ENCODE results near the gene PDE1A.

DNA sequence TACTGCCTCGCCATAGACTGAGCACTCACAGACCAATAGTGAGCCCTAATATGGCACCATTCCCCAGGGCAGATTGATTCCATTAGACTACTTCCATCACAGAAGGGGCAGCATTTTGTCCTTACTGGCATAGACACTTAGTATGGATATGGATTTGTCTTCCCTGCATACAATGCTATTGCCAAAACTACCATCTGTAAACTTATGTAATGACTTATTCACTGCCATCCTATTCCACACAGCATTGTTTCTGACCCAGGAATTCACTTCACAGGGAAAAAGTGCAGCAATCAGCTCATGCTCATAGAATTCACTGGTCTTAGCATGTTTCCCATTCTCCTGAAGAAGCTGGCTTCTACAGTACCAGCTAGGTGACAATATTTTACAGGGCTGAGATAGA lies 262.1 kb downstream of the PDE1A start:
- TF ChIP-seq NRF1 (IDR thresholded peaks at IDR 0.05; ENCODE audit: low read depth, low read length) (no peak), EZH2phosphoT487 (IDR thresholded peaks at IDR 0.05; ENCODE audit: borderline replicate concordance, low read depth) (no peak), YY1 (IDR thresholded peaks at IDR 0.05; ENCODE audit: low read depth) (no peak), FOXJ3 (CRISPR knock-in tag; IDR thresholded peaks at IDR 0.05) (no peak), FOSL2 (IDR thresholded peaks at IDR 0.05; ENCODE audit: borderline replicate concordance, low read depth) (no peak), ZBTB33 (IDR thresholded peaks at IDR 0.05; ENCODE audit: borderline replicate concordance, low read depth) (no peak)
- TF ChIP-seq, protein P1, sequence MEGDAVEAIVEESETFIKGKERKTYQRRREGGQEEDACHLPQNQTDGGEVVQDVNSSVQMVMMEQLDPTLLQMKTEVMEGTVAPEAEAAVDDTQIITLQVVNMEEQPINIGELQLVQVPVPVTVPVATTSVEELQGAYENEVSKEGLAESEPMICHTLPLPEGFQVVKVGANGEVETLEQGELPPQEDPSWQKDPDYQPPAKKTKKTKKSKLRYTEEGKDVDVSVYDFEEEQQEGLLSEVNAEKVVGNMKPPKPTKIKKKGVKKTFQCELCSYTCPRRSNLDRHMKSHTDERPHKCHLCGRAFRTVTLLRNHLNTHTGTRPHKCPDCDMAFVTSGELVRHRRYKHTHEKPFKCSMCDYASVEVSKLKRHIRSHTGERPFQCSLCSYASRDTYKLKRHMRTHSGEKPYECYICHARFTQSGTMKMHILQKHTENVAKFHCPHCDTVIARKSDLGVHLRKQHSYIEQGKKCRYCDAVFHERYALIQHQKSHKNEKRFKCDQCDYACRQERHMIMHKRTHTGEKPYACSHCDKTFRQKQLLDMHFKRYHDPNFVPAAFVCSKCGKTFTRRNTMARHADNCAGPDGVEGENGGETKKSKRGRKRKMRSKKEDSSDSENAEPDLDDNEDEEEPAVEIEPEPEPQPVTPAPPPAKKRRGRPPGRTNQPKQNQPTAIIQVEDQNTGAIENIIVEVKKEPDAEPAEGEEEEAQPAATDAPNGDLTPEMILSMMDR (IDR thresholded peaks at IDR 0.05) = no peak

Measured in SK-N-SH (cell line).